GM18526 (cell line): ENCODE results near the gene LPIN3.

Experiments
- POLR2A ChIP-seq: IDR thresholded peaks from 3 replicates; pipeline ENCODE4 v1.6.1; 2011; ENCODE audit not compliant: insufficient read length; ENCODE audit errors: extremely low read depth

LPIN3 gene, protein sequence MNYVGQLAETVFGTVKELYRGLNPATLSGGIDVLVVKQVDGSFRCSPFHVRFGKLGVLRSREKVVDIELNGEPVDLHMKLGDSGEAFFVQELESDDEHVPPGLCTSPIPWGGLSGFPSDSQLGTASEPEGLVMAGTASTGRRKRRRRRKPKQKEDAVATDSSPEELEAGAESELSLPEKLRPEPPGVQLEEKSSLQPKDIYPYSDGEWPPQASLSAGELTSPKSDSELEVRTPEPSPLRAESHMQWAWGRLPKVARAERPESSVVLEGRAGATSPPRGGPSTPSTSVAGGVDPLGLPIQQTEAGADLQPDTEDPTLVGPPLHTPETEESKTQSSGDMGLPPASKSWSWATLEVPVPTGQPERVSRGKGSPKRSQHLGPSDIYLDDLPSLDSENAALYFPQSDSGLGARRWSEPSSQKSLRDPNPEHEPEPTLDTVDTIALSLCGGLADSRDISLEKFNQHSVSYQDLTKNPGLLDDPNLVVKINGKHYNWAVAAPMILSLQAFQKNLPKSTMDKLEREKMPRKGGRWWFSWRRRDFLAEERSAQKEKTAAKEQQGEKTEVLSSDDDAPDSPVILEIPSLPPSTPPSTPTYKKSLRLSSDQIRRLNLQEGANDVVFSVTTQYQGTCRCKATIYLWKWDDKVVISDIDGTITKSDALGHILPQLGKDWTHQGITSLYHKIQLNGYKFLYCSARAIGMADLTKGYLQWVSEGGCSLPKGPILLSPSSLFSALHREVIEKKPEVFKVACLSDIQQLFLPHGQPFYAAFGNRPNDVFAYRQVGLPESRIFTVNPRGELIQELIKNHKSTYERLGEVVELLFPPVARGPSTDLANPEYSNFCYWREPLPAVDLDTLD

DNA sequence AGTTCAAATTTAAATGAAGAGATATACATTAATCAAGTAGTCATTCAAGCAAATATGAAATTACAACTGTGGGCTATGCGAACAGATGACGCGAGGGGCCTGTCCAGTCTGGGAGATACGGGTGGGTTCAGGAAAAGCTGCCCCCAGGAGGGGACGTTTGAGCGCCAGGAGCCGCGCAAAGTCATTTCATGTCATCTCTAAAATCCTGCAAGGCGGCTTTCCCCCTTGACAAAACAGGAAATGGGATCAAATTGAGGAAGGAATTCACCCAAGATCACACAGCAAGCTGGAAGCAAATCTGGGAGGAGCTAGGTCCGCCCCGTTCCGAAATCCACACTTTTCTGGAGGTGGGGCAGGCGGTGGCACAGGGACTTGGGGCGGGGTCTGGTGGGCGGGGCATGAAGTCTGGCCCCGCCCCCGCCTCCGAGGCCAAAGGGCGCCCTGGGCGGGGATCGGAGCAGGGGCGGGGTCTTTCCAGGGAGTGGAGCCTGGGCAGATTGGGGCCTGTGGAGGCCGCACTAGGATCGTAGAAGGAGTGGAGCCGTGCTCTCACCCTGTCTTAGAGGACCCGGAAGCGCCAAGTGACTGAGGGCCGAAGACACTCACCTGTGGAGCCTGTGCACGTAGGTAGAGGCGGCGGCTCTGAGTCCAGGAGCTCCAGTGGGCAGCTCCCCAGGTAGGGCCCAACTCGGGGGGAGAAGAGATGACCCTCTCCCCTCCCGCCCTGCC is at the start of gene LPIN3:
LPIN3 (plus strand) TSS at position 495 of the 729 bp plus-strand sequence. CDS start 4,983 bp downstream, outside the sequence.
- no peak for TF ChIP-seq POLR2A

DNA sequence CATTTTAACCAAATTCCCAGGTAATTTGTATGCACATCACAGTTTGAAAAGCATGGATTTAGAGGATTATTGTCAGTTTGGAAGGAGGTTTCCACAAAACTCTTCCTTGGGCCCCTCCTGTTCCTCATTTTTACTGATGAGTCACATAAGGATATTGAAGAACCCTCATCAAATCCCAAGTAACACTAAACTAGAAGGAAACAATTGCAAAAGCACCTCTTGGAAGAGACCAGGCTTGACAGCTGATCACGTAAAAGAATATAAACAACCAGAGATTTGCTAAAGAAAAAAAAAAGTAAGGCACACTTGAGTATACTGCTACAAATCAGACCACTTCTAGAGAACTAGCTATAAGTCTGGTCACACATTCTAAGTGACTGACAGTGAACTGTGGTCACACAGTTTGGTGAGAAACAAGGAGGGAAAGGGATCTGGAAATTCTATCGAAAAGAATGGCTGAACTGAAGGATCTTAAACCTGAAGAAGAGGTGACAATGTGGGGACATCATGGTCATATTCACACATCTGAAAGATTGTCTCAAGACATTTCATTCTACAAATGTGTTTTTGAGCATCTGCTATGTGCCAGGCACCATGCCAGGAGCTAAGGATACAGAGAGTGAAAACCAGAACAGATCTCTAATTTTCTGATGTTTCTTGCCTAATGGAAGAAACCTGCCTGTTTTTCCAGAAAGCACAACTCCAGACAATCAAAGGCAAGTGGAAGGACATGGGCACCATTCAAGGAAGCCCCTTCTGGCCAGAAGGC is 47.2 kb upstream of the LPIN3 start:
- no peak for TF ChIP-seq POLR2A

DNA sequence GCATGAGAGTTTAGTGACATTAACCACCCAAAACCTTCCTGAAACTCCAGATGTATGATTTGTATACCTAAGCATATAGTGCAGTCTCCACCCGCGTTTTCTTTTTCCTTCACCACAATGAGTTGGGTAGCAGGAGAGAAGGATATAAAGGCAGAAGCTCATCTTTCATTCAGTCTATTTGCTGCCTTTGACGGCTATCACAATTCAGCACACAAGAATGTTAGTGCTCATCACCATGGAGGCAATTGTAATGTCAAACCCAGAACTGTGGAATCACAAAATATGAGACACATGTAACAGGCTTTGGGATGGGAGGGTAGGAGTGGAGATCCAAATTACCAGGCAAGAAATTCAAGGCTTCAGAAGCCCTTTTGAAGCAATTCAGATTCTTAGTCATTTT is 40.7 kb upstream of the LPIN3 start:
- TF ChIP-seq POLR2A, result no peak

DNA sequence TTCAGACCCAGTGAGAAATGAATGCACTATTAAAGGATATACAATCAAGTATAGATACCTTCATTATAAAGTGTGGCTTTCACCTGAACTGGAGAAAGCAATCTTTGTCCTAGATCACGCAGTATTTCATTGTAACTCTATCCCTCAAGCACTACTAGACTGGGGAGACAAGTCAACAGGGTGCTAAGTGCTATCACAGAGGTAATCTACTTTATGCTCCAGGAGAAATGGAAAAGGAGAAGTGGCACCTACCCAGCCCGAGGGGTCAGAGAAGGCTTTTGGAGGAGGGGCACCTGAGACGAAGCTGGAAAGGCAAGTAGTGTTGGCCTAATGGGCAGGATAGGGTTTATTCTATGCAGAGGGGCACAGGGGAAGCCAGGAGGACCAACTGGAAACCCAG is 40.2 kb upstream of the LPIN3 start:
- no peak for TF ChIP-seq POLR2A

DNA sequence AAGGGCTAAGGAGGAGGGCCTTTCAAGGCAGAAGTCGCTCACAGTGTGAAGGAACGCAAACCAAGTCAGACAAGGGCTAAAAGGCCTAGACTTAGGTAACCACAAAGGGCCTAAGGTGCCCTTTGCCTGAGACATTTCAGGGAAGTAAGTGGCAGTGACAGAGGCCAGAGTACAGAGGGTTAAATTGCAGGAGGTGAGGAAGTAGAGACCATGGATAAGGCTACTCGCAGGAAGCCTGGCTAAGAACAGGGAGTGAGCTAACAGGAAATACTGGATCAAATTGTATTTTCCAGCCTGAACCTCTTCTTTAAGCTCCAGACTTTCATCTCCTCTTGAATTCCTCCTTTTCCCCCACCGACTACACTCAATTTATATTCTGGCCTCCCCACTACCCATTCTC is 39.7 kb upstream of the LPIN3 start:
- no peak for TF ChIP-seq POLR2A

DNA sequence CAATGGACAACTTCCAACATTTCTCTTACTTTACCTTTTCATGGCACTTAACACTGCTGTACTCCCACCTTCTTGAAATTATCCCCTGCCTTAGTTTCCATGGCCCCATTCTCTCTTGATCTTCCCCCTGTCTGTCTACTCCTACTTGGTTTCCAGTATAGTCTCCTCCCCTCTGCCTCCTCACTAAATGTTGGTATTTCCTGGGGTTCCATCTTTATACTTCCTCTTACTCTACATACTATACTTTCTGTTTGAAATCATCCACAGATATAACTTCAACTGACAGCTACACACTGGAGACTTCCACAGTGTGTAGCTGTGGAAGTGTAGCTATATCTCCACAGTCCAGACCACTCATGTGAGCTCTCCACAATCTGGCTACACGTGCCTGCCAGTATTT is 36.6 kb upstream of the LPIN3 start:
- no peak for TF ChIP-seq POLR2A

DNA sequence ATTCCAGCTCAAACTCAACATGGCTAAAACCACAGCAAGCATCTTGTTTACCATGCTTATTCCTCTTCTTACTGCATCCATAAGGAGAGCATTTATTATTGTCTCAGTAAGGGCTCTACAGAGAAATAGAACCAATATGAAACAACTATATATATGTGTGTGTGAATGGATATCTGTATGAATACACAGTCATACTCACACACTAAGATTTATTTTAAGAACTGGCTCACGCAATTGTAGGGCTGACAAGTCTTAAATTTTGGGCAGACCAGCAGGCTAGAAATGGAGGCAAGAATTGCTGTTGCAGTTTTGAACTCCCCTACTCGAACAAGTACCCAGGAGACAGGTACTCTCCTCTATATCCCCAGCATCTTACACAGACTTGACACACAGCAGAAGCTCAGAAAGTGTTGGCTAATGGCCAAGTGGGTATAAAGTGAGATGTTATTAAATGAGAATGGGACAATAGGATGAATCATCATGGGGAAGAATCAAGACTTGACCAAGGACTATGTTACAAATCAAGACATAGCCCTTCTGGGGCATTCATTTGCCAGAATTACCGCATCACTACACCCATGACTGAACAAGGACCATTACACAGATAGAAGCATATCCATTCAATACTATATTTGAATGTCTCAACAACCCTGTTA is 36.1 kb upstream of the LPIN3 start:
- no peak for TF ChIP-seq POLR2A

DNA sequence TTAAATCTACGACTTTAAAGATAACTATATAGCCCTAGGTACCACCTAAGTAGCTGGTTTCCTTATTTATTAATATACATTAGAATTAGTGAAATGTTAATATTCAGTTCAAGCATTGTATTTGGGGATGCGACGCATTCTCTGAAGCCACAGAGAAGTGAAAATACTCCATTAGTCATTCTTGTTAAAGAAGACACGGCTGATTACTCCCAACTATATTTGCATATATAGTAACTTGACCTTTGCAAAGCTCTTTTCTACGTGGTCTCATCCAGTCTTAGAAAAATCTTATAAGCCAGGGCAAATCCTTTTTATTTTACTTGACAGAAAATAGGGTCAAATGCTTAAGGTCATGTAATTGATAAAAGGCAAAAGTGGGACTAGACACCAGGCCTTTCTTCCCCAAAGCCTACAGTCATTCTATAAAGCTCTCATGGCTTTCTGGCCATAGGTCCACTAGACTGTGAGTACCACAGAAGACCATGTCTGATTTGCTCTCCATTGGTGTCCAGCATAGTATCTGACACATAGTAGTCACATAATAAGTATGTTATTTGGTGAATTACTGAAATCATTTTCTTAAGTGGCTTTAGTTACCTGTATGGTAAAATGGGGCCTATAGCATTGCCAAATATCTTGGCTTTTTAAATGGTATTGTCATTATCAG is 34.4 kb upstream of the LPIN3 start:
- no peak for TF ChIP-seq POLR2A

DNA sequence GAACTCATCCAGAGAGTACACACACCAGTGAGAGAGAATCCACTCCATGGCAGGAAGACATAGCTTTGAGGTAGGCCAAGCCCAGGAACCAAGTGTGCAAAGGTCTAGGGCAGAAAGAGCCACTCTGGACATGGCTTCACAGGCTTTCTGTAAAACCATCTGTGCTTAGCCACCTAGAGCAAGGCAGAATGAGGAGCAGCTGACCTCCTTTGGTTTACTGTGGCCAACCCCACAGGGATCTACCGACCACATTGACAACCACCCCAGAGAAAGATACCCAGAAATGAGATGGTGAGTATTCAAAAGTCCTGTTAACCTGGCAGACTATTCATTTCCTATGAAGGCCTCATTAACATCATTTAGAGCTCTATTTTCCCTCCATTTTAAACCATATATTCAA is 33.6 kb upstream of the LPIN3 start:
- TF ChIP-seq POLR2A, result no peak

DNA sequence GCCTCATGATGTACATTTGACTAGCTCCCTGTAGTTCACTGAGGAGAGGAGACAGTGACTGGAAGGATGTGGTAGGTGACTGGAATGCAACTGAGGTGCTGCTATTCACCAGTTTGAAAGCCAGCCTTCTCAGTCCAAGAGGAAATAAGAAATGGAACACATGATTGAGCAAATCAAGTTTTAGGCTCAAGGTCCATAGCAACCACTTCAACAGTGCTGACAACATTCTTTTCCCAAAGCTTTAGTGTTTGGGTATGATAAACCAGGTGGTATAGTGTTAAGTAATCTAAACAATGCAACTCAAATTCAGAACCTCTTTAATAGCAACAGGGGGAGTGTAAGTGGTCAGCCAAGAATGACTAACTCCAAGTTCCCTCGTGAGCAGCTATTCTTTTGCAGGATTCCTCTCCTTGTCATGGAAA is 32.3 kb upstream of the LPIN3 start:
- no peak for TF ChIP-seq POLR2A

DNA sequence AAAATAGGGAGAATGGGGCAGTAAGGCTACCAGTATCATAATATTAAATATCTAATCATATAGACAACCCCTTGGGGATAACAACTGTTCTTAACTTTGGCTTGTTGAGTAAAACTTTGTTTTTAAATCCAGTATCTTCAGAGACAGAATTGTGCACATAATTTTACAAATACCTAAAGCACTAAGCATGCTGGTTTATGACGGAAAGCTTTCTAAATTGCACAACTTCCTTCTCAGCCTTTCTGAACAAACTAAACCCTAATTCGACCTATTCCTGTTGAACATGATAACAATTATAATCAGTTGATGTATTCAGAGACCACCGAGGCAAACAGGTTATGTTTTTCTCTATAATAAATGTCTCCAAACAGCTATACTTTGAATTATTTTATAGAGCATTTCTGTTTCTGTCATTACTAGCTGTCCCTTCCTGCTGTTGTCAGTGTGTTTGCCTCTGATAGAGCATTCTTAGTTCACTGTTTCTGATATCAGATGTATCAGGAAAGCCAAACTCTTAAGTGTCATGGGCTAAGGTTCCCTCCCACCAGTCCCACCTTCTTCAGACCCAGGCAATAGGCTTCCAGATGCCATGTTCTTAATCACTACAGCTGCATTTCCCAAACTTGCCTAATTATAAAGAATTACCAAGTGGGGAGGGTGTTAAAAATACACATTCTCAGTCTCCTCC is 31.8 kb upstream of the LPIN3 start:
- no peak for TF ChIP-seq POLR2A

DNA sequence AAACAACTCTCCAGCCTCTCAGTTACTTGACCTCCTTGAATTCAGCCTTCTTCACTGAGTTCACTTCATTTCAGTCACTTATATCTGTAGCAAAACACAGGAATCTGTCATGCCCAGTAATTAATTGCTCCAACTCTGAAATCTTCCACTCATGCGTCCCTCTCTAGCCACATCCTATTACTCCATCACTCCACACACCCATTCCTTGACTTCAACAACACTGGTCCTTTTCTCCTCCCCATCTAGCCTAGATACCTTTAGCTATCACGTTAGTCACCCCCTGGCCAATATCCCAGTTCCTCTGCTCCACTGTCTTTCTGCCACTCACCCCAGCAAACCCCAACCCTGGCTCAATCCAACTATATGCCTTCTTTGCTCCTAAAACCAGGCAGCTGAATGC is 30.8 kb upstream of the LPIN3 start:
- no peak for TF ChIP-seq POLR2A

DNA sequence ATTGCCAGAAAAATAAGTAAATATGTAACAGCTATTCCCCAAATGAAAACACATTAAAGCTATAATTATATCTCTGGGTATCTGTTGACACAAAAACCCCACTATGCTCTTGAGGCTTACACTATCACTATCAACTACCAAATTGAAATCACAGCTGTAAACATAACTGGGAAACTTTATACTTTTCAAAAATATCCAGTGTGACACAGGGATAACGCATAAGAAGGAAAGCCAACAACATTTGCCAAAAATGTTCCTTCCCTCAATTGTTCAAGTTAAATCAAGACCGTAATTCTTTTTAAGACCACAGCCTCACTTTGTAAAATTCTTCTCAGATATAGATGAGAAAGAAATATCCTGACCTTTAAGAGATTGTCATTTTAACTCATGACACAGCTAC is 26.2 kb upstream of the LPIN3 start:
- TF ChIP-seq POLR2A, result no peak
